GM18867 (cell line): Measurements from ENCODE around the gene NDUFAF3.
"Not testable (repeated sequence)": the region's sequence is repeated elsewhere in the genome, so short reads cannot be mapped to it uniquely, and the experiment has no call there.

Experiments used
- ATAC-seq: cut with Tn5 transposase; IDR thresholded peaks from one replicate; pipeline ENCODE4 v1.9.1; 2021; ENCODE audit warnings: mild to moderate bottlenecking, moderate library complexity; ENCODE audit not compliant: unreplicated experiment

The NDUFAF3 gene

DNA sequence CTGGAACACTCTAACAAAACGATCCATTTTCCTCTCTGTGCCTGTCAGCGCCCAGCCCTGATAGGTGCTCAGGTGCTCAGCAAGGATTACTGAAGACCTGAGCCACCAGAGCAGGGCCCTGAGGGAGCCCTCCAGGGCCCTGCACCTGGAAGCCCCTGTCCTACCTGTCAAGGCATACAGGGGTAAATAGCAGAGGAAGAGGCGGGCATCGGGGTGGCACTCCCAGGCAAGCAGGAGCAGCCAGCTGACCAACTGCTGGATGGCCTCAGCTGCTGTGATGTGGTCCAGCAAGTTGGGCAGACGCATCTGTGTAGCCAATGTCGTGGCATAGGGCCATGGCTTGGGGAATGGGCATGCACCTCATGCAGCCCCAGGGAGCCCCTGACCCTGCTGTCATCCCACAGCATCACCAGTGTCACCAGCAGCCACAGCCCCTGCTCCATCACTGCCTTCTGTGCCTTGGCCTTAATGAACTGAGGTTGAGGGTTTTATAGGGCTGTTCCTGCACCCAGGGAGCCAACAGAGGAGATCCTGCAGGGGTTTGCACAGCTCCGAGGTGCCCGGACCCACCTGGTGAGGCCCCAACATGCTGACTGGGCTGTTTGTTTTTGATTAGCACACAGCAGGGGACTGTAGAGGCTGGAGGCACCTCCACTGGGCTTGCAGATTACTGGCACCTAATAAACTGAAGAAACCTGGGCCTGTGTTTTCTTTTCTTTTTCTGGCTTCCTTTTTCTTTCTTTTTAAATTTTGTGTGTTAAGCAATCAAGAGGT is 22.6 kb upstream of the NDUFAF3 start:
- ATAC-seq: no peak

- ATAC-seq: no peak
These were observed 20.8 kb upstream of the NDUFAF3 start for GRCh38 chr3:49001155-49001554.

GRCh38 chr3:49004352-49005302 is 17.3 kb upstream of the NDUFAF3 start:
- no peak for ATAC-seq

GRCh38 chr3:49005303-49005680 is 16.6 kb upstream of the NDUFAF3 start:
- no peak for ATAC-seq

DNA sequence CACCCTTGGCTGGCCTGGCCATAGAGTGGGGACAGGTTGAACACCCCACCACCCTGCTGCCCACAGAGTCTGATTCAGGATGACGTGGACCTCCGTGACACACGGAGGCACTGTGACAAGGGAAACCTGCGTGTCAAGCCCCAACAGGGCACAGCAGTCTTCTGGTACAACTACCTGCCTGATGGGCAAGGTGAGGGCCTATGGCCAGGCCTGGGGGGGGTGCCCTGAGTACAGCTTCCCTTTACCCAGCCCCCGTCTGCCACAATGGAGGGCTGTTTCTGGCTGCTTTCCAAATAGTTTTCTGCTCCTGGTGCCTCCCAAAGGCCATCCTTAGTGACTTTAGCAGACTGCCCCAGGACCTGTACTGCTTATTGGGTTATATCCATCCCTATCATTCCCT is 15.9 kb upstream of the NDUFAF3 start:
- ATAC-seq: no peak

GRCh38 chr3:49006408-49007067 is 15.4 kb upstream of the NDUFAF3 start:
- ATAC-seq: no peak

GRCh38 chr3:49007068-49007770 is 14.7 kb upstream of the NDUFAF3 start, which contains the start of gene WDR6:
TSS of gene WDR6 (plus strand) at chr3:49007391. CDS start at chr3:49007432, 41 bp downstream.
- ATAC-seq: peak; percentile 81

- peak; percentile 39 for ATAC-seq
These were observed 14.0 kb upstream of the NDUFAF3 start for GRCh38 chr3:49007771-49008528.

DNA sequence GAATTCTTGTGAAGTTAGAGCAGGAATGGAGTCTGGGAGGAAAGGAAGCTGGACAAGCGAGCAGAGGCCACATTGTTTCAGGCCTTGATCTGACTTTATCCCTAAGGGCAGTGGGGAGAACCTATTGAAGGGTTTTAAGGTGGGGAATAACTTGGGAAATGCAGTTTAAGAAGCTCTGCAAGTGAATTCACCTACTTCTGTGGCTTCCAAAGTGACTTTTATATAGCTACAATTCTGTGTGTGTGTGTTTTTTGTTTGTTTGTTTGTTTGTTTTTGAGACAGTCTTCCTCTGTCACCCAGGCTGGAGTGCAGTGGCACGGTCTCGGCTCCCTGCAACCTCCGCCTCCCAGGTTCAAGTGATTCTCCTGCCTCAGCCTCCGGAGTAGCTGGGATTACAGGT is 13.3 kb upstream of the NDUFAF3 start:
- not testable (repeated sequence) for ATAC-seq

GRCh38 chr3:49009396-49009795 is 12.5 kb upstream of the NDUFAF3 start:
- ATAC-seq: no peak

DNA sequence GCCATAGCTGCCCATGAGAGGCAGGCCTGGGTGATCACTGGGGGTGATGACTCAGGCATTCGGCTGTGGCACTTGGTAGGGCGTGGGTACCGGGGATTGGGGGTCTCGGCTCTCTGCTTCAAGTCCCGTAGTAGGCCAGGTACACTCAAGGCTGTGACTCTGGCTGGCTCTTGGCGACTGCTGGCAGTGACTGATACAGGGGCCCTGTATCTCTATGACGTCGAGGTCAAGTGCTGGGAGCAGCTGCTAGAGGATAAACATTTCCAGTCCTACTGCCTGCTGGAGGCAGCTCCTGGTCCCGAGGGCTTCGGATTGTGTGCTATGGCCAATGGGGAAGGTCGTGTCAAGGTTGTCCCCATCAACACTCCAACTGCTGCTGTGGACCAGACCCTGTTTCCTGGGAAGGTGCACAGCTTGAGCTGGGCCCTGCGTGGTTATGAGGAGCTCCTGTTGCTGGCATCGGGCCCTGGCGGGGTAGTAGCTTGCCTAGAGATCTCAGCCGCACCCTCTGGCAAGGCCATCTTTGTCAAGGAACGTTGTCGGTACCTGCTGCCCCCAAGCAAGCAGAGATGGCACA is 9.4 kb upstream of the NDUFAF3 start:
- ATAC-seq: no peak

DNA sequence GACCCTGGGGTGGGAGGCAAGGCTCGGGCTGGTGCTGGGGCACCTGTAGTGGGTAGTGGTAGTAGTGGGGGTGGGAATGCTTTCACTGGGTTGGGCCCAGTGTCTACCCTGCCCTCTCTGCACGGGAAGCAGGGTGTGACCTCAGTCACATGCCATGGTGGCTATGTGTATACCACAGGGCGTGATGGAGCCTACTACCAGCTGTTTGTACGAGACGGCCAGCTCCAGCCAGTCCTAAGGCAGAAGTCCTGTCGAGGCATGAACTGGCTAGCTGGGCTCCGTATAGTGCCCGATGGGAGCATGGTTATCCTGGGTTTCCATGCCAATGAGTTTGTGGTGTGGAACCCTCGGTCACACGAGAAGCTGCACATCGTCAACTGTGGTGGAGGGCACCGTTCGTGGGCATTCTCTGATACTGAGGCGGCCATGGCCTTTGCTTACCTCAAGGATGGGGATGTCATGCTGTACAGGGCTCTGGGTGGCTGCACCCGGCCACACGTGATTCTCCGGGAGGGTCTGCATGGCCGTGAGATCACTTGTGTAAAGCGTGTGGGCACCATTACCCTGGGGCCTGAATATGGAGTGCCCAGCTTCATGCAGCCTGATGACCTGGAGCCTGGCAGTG is 8.7 kb upstream of the NDUFAF3 start:
- ATAC-seq: no peak

- ATAC-seq: peak; percentile 25
These were observed 7.9 kb upstream of the NDUFAF3 start for GRCh38 chr3:49013738-49014660.

- ATAC-seq: no peak
These were observed 6.8 kb upstream of the NDUFAF3 start for GRCh38 chr3:49015072-49015471.

DNA sequence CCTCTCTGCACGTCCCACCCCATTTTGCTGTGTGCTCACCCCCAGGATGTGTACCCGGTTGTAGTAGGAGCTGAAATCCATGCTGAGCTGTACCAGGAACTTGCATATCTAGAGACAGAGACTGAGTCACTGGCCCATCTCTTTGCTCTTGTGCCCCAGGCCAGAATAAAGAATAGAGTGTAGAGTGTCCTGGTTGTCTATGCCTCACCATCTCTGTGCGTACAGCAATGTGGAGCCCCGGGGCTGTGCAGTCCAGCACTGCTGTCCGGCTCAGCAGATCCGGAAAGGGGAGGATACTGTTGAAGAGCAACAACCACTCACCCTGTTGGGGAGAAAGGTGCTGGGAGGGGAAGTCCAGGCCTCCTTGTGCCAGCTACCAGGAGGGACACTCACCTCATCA is 6.2 kb upstream of the NDUFAF3 start:
- ATAC-seq: no peak

- ATAC-seq: no peak
These were observed 5.3 kb upstream of the NDUFAF3 start for GRCh38 chr3:49016414-49017228.

- no peak for ATAC-seq
These were observed 4.5 kb upstream of the NDUFAF3 start for GRCh38 chr3:49017229-49017970.
